HCT116 (cell line): ENCODE data around the gene TIMD4. TPM values are rescaled to one million over a fixed set of nuclear protein-coding genes. Genes with fewer than 3 reads are reported as not detected.

Source experiments
- ATAC-seq: fragments of 200-7000 bp; cut with Tn5 transposase; 2 replicates; pipeline ENCODE4 v1.9.1; 2020; ENCODE audit warnings: mild to moderate bottlenecking, moderate library complexity
- BruUV-seq: library from RNA; stranded (reverse); fragments of 400-500 nt; replicated peaks from 2 replicates; lab custom pipeline; 2021; lab: Mats Ljungman, UMichigan
- CTCF ChIA-PET: fragments of 300-600 bp; sonication (Branson Sonifier 250); formaldehyde crosslinking; loops from one replicate; lab custom pipeline; 2021; ENCODE audit warnings: antibody characterized with exemption; lab: Charles Lee
- POLR2A ChIA-PET: fragments of 300-600, 350-600 bp; sonication (Branson Sonifier 250); formaldehyde crosslinking; loops from one replicate; lab custom pipeline; 2021; ENCODE audit warnings: antibody characterized with exemption; lab: Charles Lee
- RAD21 ChIA-PET, 2 experiments: fragments of 300-600 bp; sonication (Branson Sonifier 250); formaldehyde crosslinking; loops; one replicate each; lab custom pipeline; 2023; ENCODE audit warnings: low total read pairs in 2 of 2; ENCODE audit not compliant: uncharacterized antibody in 2 of 2, unreplicated experiment in 2 of 2, low non-redundant PET in 1 of 2; lab: Charles Lee
- DNase-seq: peaks from one replicate; pipeline ENCODE4 v3.0.0-alpha.2; 2010; ENCODE audit warnings: low read depth, low spot score
- H2AFZ ChIP-seq: fragments of 200-600 bp; shearing (Covaris generic), sonication (generic); 2 replicates; pipeline ENCODE4 v1.6.1; 2017; ENCODE audit warnings: low read depth, mixed run types, mixed read lengths, antibody characterized with exemption, low read length; ENCODE audit not compliant: poor library complexity, severe bottlenecking
- H3K27ac ChIP-seq: 2 replicates; pipeline ENCODE4 v1.5.1; 2012; ENCODE audit warnings: low read depth, low read length
- H3K27me3 ChIP-seq: fragments of 200-600 bp; sonication (generic); 2 replicates; pipeline ENCODE4 v1.6.1; 2016; ENCODE audit warnings: mixed run types, low read length, mixed read lengths; ENCODE audit not compliant: insufficient read depth
- H3K36me3 ChIP-seq, 2 experiments: fragments of 200-500 bp in 1 of 2; fragments of 200-600 bp in 1 of 2; sonication (Bioruptor generic) in 1 of 2; sonication (generic) in 1 of 2; 2 replicates each; pipeline versions ENCODE4 v1.5.1 to v1.6.1; 2014 to 2016; ENCODE audit warnings: low read length in 2 of 2, inconsistent platforms in 1 of 2, mixed read lengths in 1 of 2, mixed run types in 1 of 2; ENCODE audit not compliant: insufficient read depth in 2 of 2, control insufficient read depth in 1 of 2
- H3K4me1 ChIP-seq, 2 experiments: fragments of 200-600 bp in 1 of 2; sonication (generic) in 1 of 2; 2 replicates each; pipeline versions ENCODE4 v1.5.1 to v1.6.1; 2012 to 2017; ENCODE audit warnings: low read length in 2 of 2, inconsistent platforms in 1 of 2, mild to moderate bottlenecking in 1 of 2, mixed read lengths in 1 of 2, mixed run types in 1 of 2, moderate library complexity in 1 of 2; ENCODE audit not compliant: insufficient read depth in 2 of 2, control insufficient read depth in 1 of 2
- H3K4me2 ChIP-seq: fragments of 200-600 bp; sonication (generic); 2 replicates; pipeline ENCODE4 v1.6.1; 2017; ENCODE audit warnings: mixed run types, low read length, mixed read lengths
- H3K4me3 ChIP-seq, 2 experiments: fragments of 200-600 bp in 1 of 2; sonication (generic) in 1 of 2; replicated peaks in 1 of 2; 2 replicates each; pipeline ENCODE4 v1.5.1; 2011 to 2016; ENCODE audit warnings: low read length in 2 of 2, control low read depth in 1 of 2, low read depth in 1 of 2, mild to moderate bottlenecking in 1 of 2, mixed read lengths in 1 of 2, mixed run types in 1 of 2
- H3K79me2 ChIP-seq: fragments of 200-600 bp; sonication (generic); 2 replicates; pipeline ENCODE4 v1.6.1; 2017; ENCODE audit warnings: mild to moderate bottlenecking, mixed run types, low read length, moderate library complexity, mixed read lengths; ENCODE audit not compliant: insufficient read depth
- H3K9ac ChIP-seq: fragments of 200-600 bp; sonication (generic); 2 replicates; pipeline ENCODE4 v1.6.1; 2016; ENCODE audit warnings: low read length, mixed read lengths
- H3K9me2 ChIP-seq: fragments of 200-600 bp; sonication (generic), shearing (Covaris generic); 2 replicates; pipeline ENCODE4 v1.6.1; 2017; ENCODE audit warnings: mixed run types, mild to moderate bottlenecking, moderate library complexity; ENCODE audit not compliant: insufficient read depth
- H3K9me3 ChIP-seq, 2 experiments: fragments of 200-500 bp in 1 of 2; fragments of 200-600 bp in 1 of 2; sonication (Bioruptor generic) in 1 of 2; sonication (generic) in 1 of 2; 2 replicates each; pipeline ENCODE4 v1.6.1; 2014 to 2017; ENCODE audit warnings: low read length in 2 of 2, mixed read lengths in 2 of 2, inconsistent platforms in 1 of 2, low read depth in 1 of 2, mild to moderate bottlenecking in 1 of 2, mixed run types in 1 of 2, moderate library complexity in 1 of 2; ENCODE audit not compliant: control insufficient read depth in 1 of 2, insufficient read depth in 1 of 2
- H4K20me1 ChIP-seq: fragments of 200-600 bp; sonication (generic), shearing (Covaris generic); 2 replicates; pipeline ENCODE4 v1.6.1; 2017; ENCODE audit warnings: mixed run types, mild to moderate bottlenecking, moderate library complexity; ENCODE audit not compliant: insufficient read depth
- CBX3 ChIP-seq: IDR thresholded peaks from 2 replicates; pipeline ENCODE4 v1.6.1; 2012; ENCODE audit warnings: low read depth
- ELF1 ChIP-seq: IDR thresholded peaks from 2 replicates; pipeline ENCODE4 v1.6.1; 2012; ENCODE audit warnings: low read depth, borderline replicate concordance
- EZH2 ChIP-seq: fragments of 200-600 bp; sonication (generic); IDR thresholded peaks from 2 replicates; pipeline ENCODE4 v1.6.1; 2017; ENCODE audit warnings: antibody characterized with exemption, mixed run types
- EZH2phosphoT487 ChIP-seq: fragments of 200-600 bp; IDR thresholded peaks from 2 replicates; pipeline ENCODE4 v1.6.1; 2018; ENCODE audit warnings: antibody characterized with exemption, borderline replicate concordance
- JUND ChIP-seq: IDR thresholded peaks from 2 replicates; pipeline ENCODE4 v1.6.1; 2012
- POLR2A ChIP-seq: IDR thresholded peaks from 2 replicates; pipeline ENCODE4 v1.7.0; 2011; ENCODE audit warnings: borderline replicate concordance; ENCODE audit not compliant: insufficient read depth, insufficient read length; ENCODE audit errors: extremely low read depth
- RAD21 ChIP-seq: IDR thresholded peaks from 2 replicates; pipeline ENCODE4 v1.6.1; 2012; ENCODE audit warnings: low read depth, mild to moderate bottlenecking
- TCF7L2 ChIP-seq: IDR thresholded peaks from 2 replicates; pipeline ENCODE4 v1.7.0; 2011; ENCODE audit warnings: borderline replicate concordance, inconsistent platforms; ENCODE audit not compliant: insufficient read depth, insufficient read length; ENCODE audit errors: extremely low read depth
- ZNF274 ChIP-seq: fragments of 200-500 bp; sonication (Bioruptor generic); IDR thresholded peaks from 2 replicates; pipeline ENCODE4 v1.6.1; 2014; ENCODE audit warnings: mild to moderate bottlenecking, low read depth, low read length, inconsistent platforms
- intact Hi-C: fragments of 100-400 bp; cut with micrococcal nuclease; formaldehyde crosslinking; loops from 2 replicates; pipeline ENCODE4 v1.10.0; 2022
- total RNA-seq: library from RNA; stranded (reverse); gene quantifications from one replicate; pipeline ENCODE4 v1.2.1, GENCODE V29; 2021; ENCODE audit not compliant: unreplicated experiment
- TF ChIP-seq, protein P1 (sequence below), 3 experiments: fragments of 200-600 bp in 1 of 3; sonication (generic) in 1 of 3; IDR thresholded peaks in 2 of 3; conservative IDR thresholded peaks in 1 of 3; 2 replicates each; pipeline ENCODE4 v1.5.1; 2012 to 2017; ENCODE audit warnings: low read depth in 2 of 3, low read length in 2 of 3, antibody characterized with exemption in 1 of 3, borderline replicate concordance in 1 of 3, control low read depth in 1 of 3, mild to moderate bottlenecking in 1 of 3, mixed read lengths in 1 of 3, mixed run types in 1 of 3, moderate library complexity in 1 of 3; ENCODE audit not compliant: insufficient read depth in 1 of 3
- TF ChIP-seq, protein P2 (sequence below): IDR thresholded peaks from 2 replicates; pipeline ENCODE4 v1.6.1; 2012
- TF ChIP-seq, protein P3 (sequence below): IDR thresholded peaks from 2 replicates; pipeline ENCODE4 v1.6.1; 2012; ENCODE audit warnings: low read depth

Gene TIMD4
- total RNA-seq, 1 experiment from 2014 or later, result not detected

DNA sequence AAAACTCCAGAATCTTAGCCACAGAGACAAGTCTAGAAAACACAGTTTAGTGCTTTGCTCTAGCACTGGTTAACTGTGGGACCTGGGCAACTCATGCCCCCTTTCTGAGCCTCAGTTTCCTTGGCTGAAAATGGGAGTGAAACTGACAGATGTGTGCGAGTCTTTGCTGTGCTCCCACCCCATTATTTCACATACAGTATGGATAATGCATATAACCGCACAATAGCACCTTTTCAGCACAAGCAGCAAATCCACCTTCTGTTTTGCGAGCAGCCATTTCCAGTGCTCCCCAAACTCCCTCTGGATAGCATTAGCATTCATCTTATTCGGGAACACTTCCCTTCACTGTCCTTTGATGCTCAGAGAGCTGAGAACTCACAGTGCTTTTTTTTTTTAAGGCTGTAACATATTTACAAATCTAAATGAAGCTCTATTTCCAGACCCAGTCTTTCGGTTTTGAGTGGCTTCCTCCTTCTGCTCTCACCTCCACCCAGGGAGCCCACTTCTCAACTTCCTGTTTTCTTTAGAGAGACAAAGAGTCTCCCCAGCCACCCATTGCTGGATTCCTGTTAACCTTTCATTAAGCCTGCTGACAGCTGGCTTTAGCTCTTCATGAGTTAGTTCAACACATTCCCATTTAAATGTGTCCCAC lies 49.2 kb downstream of the TIMD4 start (continued):
- TF ChIP-seq RAD21 (no peak), ELF1 (no peak), TCF7L2 (no peak), EZH2 (no peak)
- TF ChIP-seq, protein P1, sequence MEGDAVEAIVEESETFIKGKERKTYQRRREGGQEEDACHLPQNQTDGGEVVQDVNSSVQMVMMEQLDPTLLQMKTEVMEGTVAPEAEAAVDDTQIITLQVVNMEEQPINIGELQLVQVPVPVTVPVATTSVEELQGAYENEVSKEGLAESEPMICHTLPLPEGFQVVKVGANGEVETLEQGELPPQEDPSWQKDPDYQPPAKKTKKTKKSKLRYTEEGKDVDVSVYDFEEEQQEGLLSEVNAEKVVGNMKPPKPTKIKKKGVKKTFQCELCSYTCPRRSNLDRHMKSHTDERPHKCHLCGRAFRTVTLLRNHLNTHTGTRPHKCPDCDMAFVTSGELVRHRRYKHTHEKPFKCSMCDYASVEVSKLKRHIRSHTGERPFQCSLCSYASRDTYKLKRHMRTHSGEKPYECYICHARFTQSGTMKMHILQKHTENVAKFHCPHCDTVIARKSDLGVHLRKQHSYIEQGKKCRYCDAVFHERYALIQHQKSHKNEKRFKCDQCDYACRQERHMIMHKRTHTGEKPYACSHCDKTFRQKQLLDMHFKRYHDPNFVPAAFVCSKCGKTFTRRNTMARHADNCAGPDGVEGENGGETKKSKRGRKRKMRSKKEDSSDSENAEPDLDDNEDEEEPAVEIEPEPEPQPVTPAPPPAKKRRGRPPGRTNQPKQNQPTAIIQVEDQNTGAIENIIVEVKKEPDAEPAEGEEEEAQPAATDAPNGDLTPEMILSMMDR (IDR thresholded peaks at IDR 0.05 in 2 of 3, conservative IDR thresholded peaks at IDR 0.05 in 1 of 3; ENCODE audit: borderline replicate concordance in 1 of 3, insufficient read depth in 1 of 3, low read depth in 2 of 3, low read length in 2 of 3), result no peak

DNA sequence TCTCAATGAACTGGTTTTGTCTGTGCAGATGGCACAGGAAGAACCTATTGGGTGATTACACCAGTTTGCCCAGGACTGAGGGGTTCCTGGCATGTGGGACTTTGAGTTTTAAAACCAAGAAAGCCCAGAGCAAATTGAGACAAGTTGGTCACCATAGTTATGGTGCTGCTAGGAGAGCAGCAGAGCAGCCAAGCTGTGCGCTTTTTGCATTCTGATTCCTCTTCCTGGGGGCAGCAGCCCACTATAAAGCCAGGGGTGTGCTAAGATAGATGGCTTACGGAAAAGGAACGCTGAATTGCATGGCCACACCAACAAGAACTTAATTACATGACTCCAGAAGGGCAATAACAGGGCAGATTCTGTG lies 49.7 kb downstream of the TIMD4 start:
- Histone ChIP-seq H3K9me3 (no peaks in the 10 kb centered on the region), H3K27ac (no peak overlapping the region), H3K27me3 (peaks cover 47% of the 10 kb centered on the region), H3K4me1 (no peaks in the 10 kb centered on the region), H3K36me3 (no peaks in the 10 kb centered on the region), H3K4me2 (no peak overlapping the region), H3K9ac (no peak overlapping the region), H3K79me2 (no peaks in the 10 kb centered on the region), H4K20me1 (no peaks in the 10 kb centered on the region), H3K4me3 (no peak overlapping the region), H2AFZ (no peak overlapping the region), H3K9me2 (no peaks in the 10 kb centered on the region)
- POLR2A ChIA-PET, result no interaction called here
- BruUV-seq, result no TSS peak
- RAD21 ChIA-PET, result no interaction called here
- TF ChIP-seq, protein P1 (IDR thresholded peaks at IDR 0.05 in 2 of 3, conservative IDR thresholded peaks at IDR 0.05 in 1 of 3; ENCODE audit: borderline replicate concordance in 1 of 3, insufficient read depth in 1 of 3, low read depth in 2 of 3, low read length in 2 of 3), result no peak
- TF ChIP-seq RAD21 (no peak), POLR2A (no peak), CBX3 (no peak), JUND (no peak), ZNF274 (no peak), EZH2phosphoT487 (no peak)
- TF ChIP-seq, protein P2, sequence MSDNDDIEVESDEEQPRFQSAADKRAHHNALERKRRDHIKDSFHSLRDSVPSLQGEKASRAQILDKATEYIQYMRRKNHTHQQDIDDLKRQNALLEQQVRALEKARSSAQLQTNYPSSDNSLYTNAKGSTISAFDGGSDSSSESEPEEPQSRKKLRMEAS, result no peak
- TF ChIP-seq, protein P3, sequence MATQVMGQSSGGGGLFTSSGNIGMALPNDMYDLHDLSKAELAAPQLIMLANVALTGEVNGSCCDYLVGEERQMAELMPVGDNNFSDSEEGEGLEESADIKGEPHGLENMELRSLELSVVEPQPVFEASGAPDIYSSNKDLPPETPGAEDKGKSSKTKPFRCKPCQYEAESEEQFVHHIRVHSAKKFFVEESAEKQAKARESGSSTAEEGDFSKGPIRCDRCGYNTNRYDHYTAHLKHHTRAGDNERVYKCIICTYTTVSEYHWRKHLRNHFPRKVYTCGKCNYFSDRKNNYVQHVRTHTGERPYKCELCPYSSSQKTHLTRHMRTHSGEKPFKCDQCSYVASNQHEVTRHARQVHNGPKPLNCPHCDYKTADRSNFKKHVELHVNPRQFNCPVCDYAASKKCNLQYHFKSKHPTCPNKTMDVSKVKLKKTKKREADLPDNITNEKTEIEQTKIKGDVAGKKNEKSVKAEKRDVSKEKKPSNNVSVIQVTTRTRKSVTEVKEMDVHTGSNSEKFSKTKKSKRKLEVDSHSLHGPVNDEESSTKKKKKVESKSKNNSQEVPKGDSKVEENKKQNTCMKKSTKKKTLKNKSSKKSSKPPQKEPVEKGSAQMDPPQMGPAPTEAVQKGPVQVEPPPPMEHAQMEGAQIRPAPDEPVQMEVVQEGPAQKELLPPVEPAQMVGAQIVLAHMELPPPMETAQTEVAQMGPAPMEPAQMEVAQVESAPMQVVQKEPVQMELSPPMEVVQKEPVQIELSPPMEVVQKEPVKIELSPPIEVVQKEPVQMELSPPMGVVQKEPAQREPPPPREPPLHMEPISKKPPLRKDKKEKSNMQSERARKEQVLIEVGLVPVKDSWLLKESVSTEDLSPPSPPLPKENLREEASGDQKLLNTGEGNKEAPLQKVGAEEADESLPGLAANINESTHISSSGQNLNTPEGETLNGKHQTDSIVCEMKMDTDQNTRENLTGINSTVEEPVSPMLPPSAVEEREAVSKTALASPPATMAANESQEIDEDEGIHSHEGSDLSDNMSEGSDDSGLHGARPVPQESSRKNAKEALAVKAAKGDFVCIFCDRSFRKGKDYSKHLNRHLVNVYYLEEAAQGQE, result no peak
- CTCF ChIA-PET, result no interaction called here
- ATAC-seq (no peak), DNase-seq (no peak)
- intact Hi-C loops, result no loop called here
